RWPE1 (cell line): ENCODE results near the gene SLC30A5.

Experiments
- CTCF ChIA-PET: fragments of 350-600 bp; sonication (Branson Sonifier 250); formaldehyde crosslinking; extraction: SDS; loops from one replicate; lab custom pipeline; 2021; lab: Yijun Ruan, JAX
- POLR2A ChIA-PET: fragments of 400-600 bp; formaldehyde crosslinking; extraction: SDS; loops from one replicate; lab custom pipeline; 2020; ENCODE audit warnings: antibody characterized with exemption; ENCODE audit not compliant: low non-redundant PET; lab: Yijun Ruan, JAX
- DNase-seq: peaks from one replicate; pipeline ENCODE4 v3.0.0; 2012; ENCODE audit warnings: low spot score
- H3K27ac ChIP-seq: fragments of 450-650 bp; 2 replicates; pipeline ENCODE4 v1.5.1; 2017
- CTCF ChIP-seq: fragments of 450-650 bp; conservative IDR thresholded peaks from 2 replicates; pipeline ENCODE4 v1.5.1; 2017; ENCODE audit warnings: low read depth, mild to moderate bottlenecking

SLC30A5 gene

GRCh38 chr5:69050214-69050613 is 43.6 kb upstream of the SLC30A5 start:
- POLR2A ChIA-PET: interaction anchor here (0.6 kb wide), 1 partner anchor 329 kb away, joined by 3 read pairs; no protein-coding TSS in a partner anchor
- no peak for DNase-seq
- H3K27ac ChIP-seq: no peak overlapping the region
- CTCF ChIA-PET: interaction anchor here (0.6 to 0.7 kb wide), 3 partner anchors 8 to 348 kb away, joined by 3 read pairs; no protein-coding TSS in a partner anchor
- TF ChIP-seq CTCF: no peak

- ChIA-PET POLR2A (no interaction called here), CTCF (interaction anchor here (0.7 kb wide), 1 partner anchor 32 kb away, joined by 3 read pairs; no protein-coding TSS in a partner anchor)
- TF ChIP-seq CTCF: no peak
- no peak for DNase-seq
- H3K27ac ChIP-seq: no peak overlapping the region
Measured at GRCh38 chr5:69052181-69052580, 41.6 kb upstream of the SLC30A5 start.

- no peak overlapping the region for H3K27ac ChIP-seq
- ChIA-PET POLR2A (no interaction called here), CTCF (interaction anchor here (0.6 kb wide), 1 partner anchor 79 kb away, joined by 5 read pairs; no protein-coding TSS in a partner anchor)
- no peak for TF ChIP-seq CTCF
- DNase-seq: no peak
Measured at GRCh38 chr5:69074664-69075521, 18.9 kb upstream of the SLC30A5 start.

- H3K27ac ChIP-seq: no peak overlapping the region
- ChIA-PET CTCF (no interaction called here), POLR2A (no interaction called here)
- no peak for TF ChIP-seq CTCF
- DNase-seq: no peak
Measured at GRCh38 chr5:69075522-69076179, 18.2 kb upstream of the SLC30A5 start.

- CTCF ChIA-PET: interaction anchor here (0.8 kb wide), 1 partner anchor 14 kb away, joined by 5 read pairs; no protein-coding TSS in a partner anchor
- DNase-seq: no peak
- no peak overlapping the region for H3K27ac ChIP-seq
- POLR2A ChIA-PET: no interaction called here
- no peak for TF ChIP-seq CTCF
Measured at GRCh38 chr5:69078921-69079540, 14.8 kb upstream of the SLC30A5 start.

- H3K27ac ChIP-seq: no peak overlapping the region
- DNase-seq: no peak
- ChIA-PET CTCF (no interaction called here), POLR2A (no interaction called here)
- TF ChIP-seq CTCF: no peak
Measured at GRCh38 chr5:69079556-69079955, 14.3 kb upstream of the SLC30A5 start.
